Measurements from ENCODE around the gene CAPN9. TPM values are rescaled to one million over a fixed set of nuclear protein-coding genes. Genes with fewer than 3 reads are reported as not detected.
"Not testable (repeated sequence)": the region's sequence is repeated elsewhere in the genome, so short reads cannot be mapped to it uniquely, and the experiment has no call there.

Gene CAPN9
- total RNA-seq, 1 donor from 2014 or later: not detected

- ATAC-seq (no peak), DNase-seq (ENCODE audit: low spot score) (no peak)
Observed at GRCh38 chr1:230844561-230844960, 97.4 kb downstream of the CAPN9 start.

GRCh38 chr1:230845184-230845583 is 98.0 kb downstream of the CAPN9 start:
- not testable (repeated sequence) for ATAC-seq; DNase-seq (ENCODE audit: low spot score)

DNA sequence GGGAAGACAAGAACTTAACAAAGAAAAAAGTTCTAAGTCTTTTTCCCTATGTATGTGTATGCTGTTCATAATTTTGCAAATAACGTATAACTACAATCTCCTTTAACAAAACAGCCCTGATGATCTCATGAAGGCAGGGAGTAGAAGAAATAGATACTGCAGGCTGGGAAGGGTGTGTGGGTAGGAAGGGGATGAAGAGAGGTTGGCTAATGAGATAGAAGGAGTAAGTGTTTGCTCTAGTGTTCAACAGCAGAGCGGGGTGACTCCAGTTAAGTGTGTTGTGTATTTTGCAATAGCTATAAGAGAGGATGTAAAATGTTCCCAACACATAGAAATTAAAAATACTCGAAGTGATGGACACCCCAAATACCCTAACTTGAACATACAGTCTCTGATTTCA is 101.0 kb downstream of the CAPN9 start:
- ATAC-seq (no peak), DNase-seq (ENCODE audit: low spot score) (no peak)

DNA sequence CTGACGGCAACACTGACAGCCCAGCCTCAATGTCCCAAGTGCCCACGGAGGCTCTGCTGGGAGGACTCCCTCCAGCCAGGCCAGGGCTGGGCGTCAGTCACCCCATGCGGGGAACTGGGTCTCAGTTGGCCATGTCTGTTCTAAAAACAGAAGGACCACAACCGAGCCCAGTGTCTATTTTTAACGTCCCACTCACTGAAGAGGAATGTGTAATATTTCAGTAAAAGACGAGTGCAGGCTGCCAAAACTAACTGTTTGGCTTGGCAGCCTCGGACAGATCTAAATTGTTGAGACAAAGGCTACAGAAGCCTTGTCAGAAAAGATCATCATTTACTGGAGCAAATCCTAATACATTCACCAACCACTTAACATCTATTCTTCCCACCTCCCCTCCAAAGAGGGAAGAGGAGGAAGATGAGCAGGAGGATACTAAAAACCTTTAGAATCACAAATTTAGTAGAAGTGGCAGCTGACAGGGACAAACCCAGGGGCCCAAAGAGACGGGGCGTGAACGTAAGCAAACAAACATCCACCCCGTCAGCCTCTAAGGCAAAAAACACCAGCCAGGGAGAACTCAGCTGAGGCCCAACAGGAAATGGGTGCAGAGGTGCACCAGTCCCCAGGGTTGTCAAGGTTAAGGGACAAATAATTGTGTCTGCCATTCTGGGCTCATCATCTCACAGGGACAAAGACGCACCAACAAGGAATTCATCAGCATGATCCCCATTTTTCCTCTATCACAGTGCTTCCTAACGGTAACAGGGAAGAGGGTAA is 102.5 kb downstream of the CAPN9 start:
- ATAC-seq: peak; percentile 75
- no peak for DNase-seq (ENCODE audit: low spot score)

GRCh38 chr1:230850547-230850946 is 103.4 kb downstream of the CAPN9 start:
- no peak for ATAC-seq

DNA sequence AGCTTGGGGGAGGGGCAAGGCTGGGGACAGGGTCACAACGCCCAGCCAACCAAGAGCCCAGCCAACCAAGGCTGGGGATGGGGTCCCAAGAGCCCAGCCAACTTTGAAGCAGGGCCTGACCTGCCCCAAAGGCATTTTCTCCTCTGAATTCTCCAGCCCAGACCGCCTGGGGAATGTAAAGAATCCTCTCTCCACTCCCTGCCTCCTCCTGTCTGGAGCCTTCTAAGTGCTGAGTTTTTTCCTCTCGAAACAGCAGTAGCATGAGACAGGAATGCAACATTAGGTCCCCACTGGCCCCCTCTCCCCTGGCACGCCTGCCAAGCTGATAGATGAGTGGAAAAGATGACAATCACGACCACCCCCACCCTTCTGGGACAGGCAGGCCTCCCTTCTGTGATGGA is 104.1 kb downstream of the CAPN9 start:
- DNase-seq (ENCODE audit: low spot score) (no peak), ATAC-seq (no peak)

More at GRCh38 chr1:230850547-230850946, 103.4 kb downstream of the CAPN9 start:
- DNase-seq (ENCODE audit: low spot score): no peak

Other genes with a start within 250 kb of the CAPN9 start
- 9.8 TPM for gene COG2, start 104.9 kb upstream of the CAPN9 start, total RNA-seq
- gene AGT, start 33.3 kb upstream of the CAPN9 start, total RNA-seq: 2,376 TPM
- 4.6 TPM for gene C1orf198, start 121.1 kb downstream of the CAPN9 start, total RNA-seq
- 7.5 TPM for gene TTC13, start 231.5 kb downstream of the CAPN9 start, total RNA-seq
- 10.6 TPM for gene ARV1, start 231.7 kb downstream of the CAPN9 start, total RNA-seq